ENCODE results near the gene PCBD1.

DNA sequence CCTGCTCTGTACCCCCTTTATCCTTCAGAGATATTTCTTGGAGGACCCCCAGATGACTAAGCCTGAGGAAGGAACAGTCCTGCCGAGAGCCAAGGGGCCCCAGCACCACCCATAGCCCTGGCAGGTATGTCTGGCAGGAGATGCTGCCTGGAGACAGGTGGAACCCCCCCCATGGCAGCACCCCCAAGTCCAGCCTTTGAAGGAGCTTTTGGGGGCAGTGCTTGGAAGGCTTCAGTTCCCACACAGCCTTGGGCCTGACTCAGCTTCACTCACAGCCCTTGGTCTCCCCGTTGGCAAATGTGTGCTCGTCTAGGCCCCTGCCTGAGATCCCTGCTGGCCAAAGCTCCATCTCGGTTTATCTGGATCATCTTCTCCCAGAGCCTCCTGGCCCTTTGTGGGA is 23.0 kb upstream of the PCBD1 start:
- TF ChIP-seq CTCF (IDR thresholded peaks at IDR 0.05) (no peak), POLR2AphosphoS5 (IDR thresholded peaks at IDR 0.05) (no peak)
